HG02610 (cell line): ENCODE results near the gene PRSS3.
"Not testable (repeated sequence)": the region's sequence is repeated elsewhere in the genome, so short reads cannot be mapped to it uniquely, and the experiment has no call there.

Source experiments
- ATAC-seq: cut with Tn5 transposase; IDR thresholded peaks from one replicate; pipeline ENCODE4 v1.9.1; 2021; ENCODE audit warnings: mild to moderate bottlenecking, moderate library complexity; ENCODE audit not compliant: unreplicated experiment

The PRSS3 gene

DNA sequence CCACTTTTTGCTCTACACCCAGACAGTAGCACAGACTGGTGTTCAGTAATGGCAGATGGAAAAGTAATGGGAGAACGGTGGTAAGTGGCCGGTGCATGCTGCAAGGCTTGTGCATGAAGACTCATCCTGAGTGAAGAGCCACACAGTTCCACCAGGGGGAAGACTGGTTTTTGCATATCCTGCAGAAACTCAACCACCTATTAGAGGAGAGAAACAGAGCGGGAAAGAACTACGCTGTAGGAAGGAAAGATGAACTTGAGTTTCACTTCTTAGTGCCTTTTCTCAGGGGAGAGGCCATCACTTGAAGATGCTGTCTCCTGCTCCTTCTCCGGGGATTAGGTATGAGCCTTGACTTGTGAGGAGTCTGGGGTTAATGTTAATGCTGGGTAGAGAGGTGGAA lies 9.4 kb upstream of the PRSS3 start:
- no peak for ATAC-seq

GRCh38 chr9:33786681-33787080 lies 8.7 kb upstream of the PRSS3 start:
- ATAC-seq, result no peak

- no peak for ATAC-seq
Observed at GRCh38 chr9:33787839-33788238, 7.5 kb upstream of the PRSS3 start.

- ATAC-seq, result not testable (repeated sequence)
Observed at GRCh38 chr9:33789429-33789828, 5.9 kb upstream of the PRSS3 start.

GRCh38 chr9:33791117-33791516 lies 4.2 kb upstream of the PRSS3 start:
- no peak for ATAC-seq

DNA sequence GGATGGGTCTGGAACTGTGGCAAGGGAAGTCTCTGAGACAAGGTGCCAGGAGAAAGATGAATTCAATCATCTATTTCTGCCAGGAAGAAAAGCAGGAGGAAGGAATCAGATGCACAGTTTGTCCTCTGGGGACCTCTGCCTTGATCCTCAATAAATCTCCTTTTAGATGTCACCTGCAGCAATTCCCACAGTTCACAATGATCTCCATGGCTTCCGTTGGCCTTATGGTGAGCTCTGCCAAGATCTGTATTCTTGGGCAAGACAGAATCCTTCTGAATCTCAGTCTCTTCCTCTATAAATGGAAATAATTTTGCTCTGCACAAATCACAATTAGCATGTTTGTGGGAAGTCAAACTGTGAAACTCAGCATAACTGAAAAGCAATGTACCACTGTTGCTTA lies 1.9 kb upstream of the PRSS3 start:
- ATAC-seq, result not testable (repeated sequence)

GRCh38 chr9:33794560-33794959 lies 801 bp upstream of the PRSS3 start:
- no peak for ATAC-seq

GRCh38 chr9:33795819-33796218 lies 458 bp downstream of the PRSS3 start:
- ATAC-seq, result peak; percentile 41

- not testable (repeated sequence) for ATAC-seq
Observed at GRCh38 chr9:33796679-33797078, 1.3 kb downstream of the PRSS3 start.

GRCh38 chr9:33797837-33798236 lies 2.5 kb downstream of the PRSS3 start:
- no peak for ATAC-seq

DNA sequence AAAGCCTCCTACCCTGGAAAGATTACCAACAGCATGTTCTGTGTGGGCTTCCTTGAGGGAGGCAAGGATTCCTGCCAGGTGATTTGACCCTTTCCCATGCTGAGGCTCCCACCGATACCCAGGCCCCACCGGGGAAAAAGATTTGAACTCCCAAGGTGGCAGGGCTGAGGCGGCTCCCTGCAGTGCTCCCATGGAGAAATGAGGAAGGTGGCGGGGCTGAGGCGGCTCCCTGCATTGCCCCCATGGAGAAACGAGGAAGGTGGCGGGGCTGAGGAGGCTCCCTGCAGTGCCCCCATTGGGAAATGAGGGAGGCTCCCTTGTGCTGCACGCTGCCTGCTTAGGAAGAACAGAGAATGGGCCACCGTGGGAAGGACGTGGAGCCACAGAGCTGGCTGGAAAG lies 3.2 kb downstream of the PRSS3 start:
- ATAC-seq, result no peak

DNA sequence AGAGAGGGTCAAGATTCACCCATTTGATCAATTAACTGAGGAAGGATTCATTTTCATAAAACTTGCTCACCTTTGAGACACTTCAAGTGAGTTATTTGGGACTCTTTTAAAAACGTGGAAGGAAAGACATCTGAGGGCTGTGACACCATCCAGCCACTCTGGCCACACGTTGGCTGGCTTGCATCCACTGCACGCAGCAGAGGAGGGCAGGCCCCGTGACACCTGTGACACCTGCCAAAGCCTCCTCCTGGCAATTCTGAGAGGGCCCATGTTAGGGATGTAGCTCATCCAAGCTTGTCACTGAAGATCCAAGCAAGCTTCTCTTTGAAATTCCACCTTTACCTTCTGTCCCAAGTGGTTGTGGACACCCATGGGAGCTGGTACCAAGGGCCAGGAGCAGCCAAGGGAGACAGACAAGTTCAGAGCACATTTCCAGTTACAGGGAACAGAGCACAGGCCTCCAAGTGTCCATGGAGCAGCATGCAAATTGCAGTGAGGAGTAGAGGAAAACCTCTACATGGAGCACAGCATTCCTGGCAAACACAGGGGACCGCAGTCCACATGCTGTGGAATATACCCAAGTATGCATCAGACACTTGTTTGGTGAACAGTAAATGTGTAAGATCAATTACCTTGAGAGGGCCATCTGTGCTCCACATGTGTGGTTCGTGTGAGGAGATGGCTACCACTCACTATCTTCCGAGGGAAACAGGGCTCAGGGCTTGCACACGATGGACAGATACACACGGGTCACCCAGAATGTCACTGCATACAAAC lies 4.8 kb downstream of the PRSS3 start:
- no peak for ATAC-seq

DNA sequence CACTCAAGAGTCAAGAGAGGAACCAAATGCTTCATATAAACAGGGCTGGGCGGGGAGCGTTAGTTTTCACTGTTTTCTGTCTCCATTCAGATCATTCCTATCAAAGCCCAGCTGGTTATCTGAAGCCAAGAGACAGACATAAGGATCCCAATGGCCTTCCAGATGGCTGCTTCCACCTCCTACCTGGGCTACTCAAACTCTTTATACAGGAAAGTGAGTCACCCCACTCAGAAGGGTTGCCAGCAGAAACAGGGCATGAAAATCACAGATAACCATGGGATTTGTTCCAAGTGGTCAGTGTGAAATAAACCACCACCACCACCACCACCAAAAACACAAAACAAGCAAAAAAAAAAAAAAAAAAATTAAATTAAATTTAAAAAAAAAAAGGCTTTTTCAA lies 5.5 kb downstream of the PRSS3 start:
- no peak for ATAC-seq

- not testable (repeated sequence) for ATAC-seq
Observed at GRCh38 chr9:33801943-33802500, 6.7 kb downstream of the PRSS3 start.

DNA sequence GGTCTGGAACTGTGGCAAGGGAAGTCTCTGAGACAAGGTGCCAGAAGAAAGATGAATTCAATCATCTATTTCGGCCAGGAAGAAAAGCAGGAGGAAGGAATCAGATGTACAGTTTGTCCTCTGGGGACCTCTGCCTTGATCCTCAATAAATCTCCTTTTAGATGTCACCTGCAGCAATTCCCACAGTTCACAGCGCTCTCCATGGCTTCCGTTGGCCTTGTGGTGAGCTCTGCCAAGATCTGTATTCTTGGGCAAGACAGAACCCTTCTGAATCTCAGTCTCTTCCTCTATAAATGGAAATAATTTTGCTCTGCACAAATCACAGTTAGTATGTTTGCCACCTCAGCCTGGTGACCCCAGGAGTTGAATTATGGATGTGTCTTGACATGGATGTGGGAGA lies 8.8 kb downstream of the PRSS3 start:
- not testable (repeated sequence) for ATAC-seq

DNA sequence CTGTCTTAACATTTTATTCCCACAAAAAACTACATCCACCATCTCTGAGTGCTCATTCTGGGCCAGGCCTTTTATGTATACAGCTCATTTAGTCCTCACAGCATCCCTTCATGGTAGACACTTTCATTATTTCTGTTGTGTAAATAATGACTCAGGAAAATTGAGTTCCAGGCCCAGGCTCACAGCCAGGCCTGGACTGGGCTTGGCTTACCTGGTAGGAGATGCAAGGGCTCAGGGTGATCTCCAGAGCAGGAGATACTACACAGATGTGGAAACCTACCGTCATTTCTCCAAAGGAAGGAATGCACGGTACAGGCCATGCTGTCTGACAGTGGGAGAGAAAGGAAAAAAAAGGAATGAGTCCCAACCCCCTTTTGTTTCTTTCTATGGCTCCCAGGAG lies 11.8 kb downstream of the PRSS3 start:
- ATAC-seq, result not testable (repeated sequence)

DNA sequence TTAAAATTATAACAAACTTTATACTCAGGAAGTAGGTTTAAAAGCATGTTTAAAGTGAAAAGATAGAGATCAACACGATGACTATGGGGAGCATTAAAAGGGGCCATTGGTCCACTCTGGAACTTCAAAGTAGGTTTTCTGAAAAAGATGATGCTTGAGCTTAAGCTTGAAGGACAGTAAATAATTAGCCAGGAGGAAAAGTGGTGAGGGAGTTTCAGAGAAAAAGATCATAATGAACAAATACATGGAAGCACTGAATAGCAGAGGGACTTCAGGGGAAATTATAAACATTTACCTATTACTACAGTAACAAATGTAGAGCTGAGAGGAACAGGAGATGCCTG lies 13.6 kb downstream of the PRSS3 start:
- not testable (repeated sequence) for ATAC-seq

DNA sequence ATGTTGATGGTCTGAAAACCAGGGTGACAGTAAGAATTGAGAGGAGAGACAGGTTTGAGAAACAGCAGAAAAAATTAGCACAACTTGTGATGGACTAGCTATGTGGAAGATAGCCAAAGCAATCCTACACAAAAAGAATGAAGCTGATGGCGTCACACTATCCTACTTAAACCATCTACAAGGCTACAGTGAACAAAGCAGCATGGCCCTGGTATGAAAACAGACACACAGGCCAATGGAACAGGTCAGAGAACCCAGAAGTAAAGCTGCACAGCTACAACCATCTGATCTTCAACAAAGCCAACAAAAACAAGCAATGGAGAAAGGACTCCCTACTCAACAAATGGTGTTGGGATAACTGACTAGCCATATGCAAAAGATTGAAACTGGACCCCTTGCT lies 14.1 kb downstream of the PRSS3 start:
- ATAC-seq, result no peak

- ATAC-seq, result no peak
Observed at GRCh38 chr9:33813712-33814641, 18.6 kb downstream of the PRSS3 start.

- no peak for ATAC-seq
Observed at GRCh38 chr9:33815781-33816180, 20.4 kb downstream of the PRSS3 start.

DNA sequence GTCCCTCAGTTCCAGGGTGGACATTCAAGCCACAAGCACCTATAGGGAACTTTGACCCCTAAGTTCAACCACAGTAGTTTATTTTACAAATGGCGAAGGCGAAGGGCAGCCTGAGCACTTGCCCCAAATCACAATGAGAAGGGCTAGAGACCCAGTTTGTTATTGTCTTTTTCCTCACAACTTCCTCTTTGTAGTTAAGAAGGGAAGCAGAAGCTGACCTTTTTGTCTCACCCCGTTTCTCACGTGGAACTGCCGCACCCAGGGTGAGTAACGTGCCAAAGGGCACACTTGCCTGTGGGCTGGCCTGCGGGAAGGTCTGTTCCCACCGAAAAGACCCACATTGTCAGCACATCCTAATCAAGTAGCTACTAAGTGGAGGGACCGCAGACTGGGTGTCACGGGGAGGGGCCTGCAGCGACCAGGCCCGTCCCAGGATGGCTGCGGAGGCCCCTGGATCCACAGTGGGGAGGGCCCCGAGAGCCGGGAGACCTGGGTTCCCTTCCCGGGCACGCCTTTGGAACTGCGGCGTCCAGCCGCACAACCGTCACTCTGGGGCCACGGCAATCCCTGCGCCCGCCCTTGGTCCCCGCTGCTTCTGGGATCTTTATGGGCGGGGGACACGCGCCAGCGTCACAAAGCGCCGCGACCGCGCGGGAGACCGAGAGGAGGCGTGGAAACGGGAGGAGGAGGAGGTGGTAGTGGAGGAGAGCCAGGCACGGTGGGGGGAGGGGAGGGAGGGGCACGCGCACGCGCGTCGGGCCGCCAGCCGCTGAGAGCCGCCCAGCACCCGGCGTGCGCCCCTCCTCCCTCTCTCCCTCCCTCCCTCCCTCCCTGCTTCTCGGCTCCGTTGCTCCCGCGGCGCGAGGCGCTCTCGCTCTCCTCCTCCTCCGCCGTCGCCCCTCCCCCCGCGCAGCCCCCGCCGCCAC lies 21.2 kb downstream of the PRSS3 start, which contains the start of gene UBE2R2:
UBE2R2 (plus strand) TSS at position 834 of the 926 bp plus-strand sequence. CDS start 598 bp downstream, outside the sequence.
- peak; percentile 59 for ATAC-seq
